Activated CD8-positive, alpha-beta memory T cell treated with anti-CD3 and anti-CD28 coated beads for 36 hours (primary cell): ENCODE data around the gene DCDC2. TPM values are rescaled to one million over a fixed set of nuclear protein-coding genes. Genes with fewer than 3 reads are reported as not detected.
"Not testable (repeated sequence)": the region's sequence is repeated elsewhere in the genome, so short reads cannot be mapped to it uniquely, and the experiment has no call there.

Source experiments
- CTCF ChIA-PET: fragments of 350-600 bp; sonication (Branson Sonifier 250); formaldehyde crosslinking; loops from one replicate; lab custom pipeline; 2021; ENCODE audit warnings: antibody characterized with exemption; lab: Charles Lee
- POLR2A ChIA-PET: fragments of 350-600 bp; sonication (Branson Sonifier 250); formaldehyde crosslinking; loops from one replicate; lab custom pipeline; 2021; ENCODE audit warnings: antibody characterized with exemption; lab: Charles Lee
- total RNA-seq, 2 experiments: library from RNA; stranded (reverse); gene quantifications; one replicate each; pipeline ENCODE4 v1.2.3, GENCODE V29; 2021

The DCDC2 gene
- total RNA-seq, 2 experiments from 2014 or later = 0.27 TPM; not detected in 1

GRCh38 chr6:24382891-24383494 is 25.1 kb upstream of the DCDC2 start:
- CTCF ChIA-PET, POLR2A ChIA-PET: not testable (repeated sequence)

GRCh38 chr6:24382220-24382540 is 24.3 kb upstream of the DCDC2 start:
- CTCF ChIA-PET = no interaction called here
- POLR2A ChIA-PET = no interaction called here

GRCh38 chr6:24381476-24382219 is 23.8 kb upstream of the DCDC2 start:
- CTCF ChIA-PET = no interaction called here
- POLR2A ChIA-PET = no interaction called here

- ChIA-PET POLR2A (no interaction called here), CTCF (interaction anchor here (1.0 kb wide), 1 partner anchor 96 kb away, joined by 3 read pairs; no protein-coding TSS in a partner anchor)
These were observed 20.7 kb upstream of the DCDC2 start for GRCh38 chr6:24378473-24379097.

GRCh38 chr6:24376871-24377270 is 19.0 kb upstream of the DCDC2 start:
- CTCF ChIA-PET = no interaction called here

GRCh38 chr6:24374612-24375011 is 16.8 kb upstream of the DCDC2 start:
- ChIA-PET CTCF (interaction anchor here (0.8 kb wide), 1 partner anchor 91 kb away, joined by 3 read pairs; no protein-coding TSS in a partner anchor), POLR2A (no interaction called here)

More at GRCh38 chr6:24376871-24377270, 19.0 kb upstream of the DCDC2 start:
- POLR2A ChIA-PET = no interaction called here

- CTCF ChIA-PET, POLR2A ChIA-PET: not testable (repeated sequence)
These were observed 7.3 kb upstream of the DCDC2 start for GRCh38 chr6:24365103-24365633.

- CTCF ChIA-PET, POLR2A ChIA-PET: not testable (repeated sequence)
These were observed 4.5 kb upstream of the DCDC2 start for GRCh38 chr6:24362363-24362762.

GRCh38 chr6:24359640-24360454 is 2.0 kb upstream of the DCDC2 start:
- ChIA-PET CTCF (interaction anchor here (0.6 kb wide), 2 partner anchors 42 to 234 kb away, joined by 3 read pairs; no protein-coding TSS in a partner anchor), POLR2A (interaction anchor here (0.6 kb wide), 1 partner anchor 414 kb away, joined by 3 read pairs; no protein-coding TSS in a partner anchor)

- CTCF ChIA-PET = no interaction called here
- POLR2A ChIA-PET = no interaction called here
These were observed 461 bp upstream of the DCDC2 start for GRCh38 chr6:24358219-24358821.

GRCh38 chr6:24356310-24356973 is 1.4 kb downstream of the DCDC2 start:
- CTCF ChIA-PET = no interaction called here

GRCh38 chr6:24355393-24355792 is 2.5 kb downstream of the DCDC2 start:
- CTCF ChIA-PET = no interaction called here
- POLR2A ChIA-PET = no interaction called here

More at GRCh38 chr6:24356310-24356973, 1.4 kb downstream of the DCDC2 start:
- POLR2A ChIA-PET = no interaction called here

GRCh38 chr6:24353861-24354260 is 4.0 kb downstream of the DCDC2 start:
- CTCF ChIA-PET = no interaction called here
- POLR2A ChIA-PET = no interaction called here

- CTCF ChIA-PET = no interaction called here
These were observed 5.4 kb downstream of the DCDC2 start for GRCh38 chr6:24352434-24352833.

GRCh38 chr6:24344976-24345375 is 12.9 kb downstream of the DCDC2 start:
- CTCF ChIA-PET = no interaction called here
- POLR2A ChIA-PET = no interaction called here

More at GRCh38 chr6:24352434-24352833, 5.4 kb downstream of the DCDC2 start:
- POLR2A ChIA-PET = no interaction called here

- POLR2A ChIA-PET = no interaction called here
- CTCF ChIA-PET = interaction anchor here (0.5 to 0.6 kb wide), 2 partner anchors 15 to 48 kb away, joined by 3 read pairs; no protein-coding TSS in a partner anchor
These were observed 16.6 kb downstream of the DCDC2 start for GRCh38 chr6:24340998-24341938.

- ChIA-PET CTCF (no interaction called here), POLR2A (no interaction called here)
These were observed 17.9 kb downstream of the DCDC2 start for GRCh38 chr6:24339932-24340331.
